Nephron (organoid): ENCODE results near the gene DEFB118.
"Not testable (repeated sequence)": the region's sequence is repeated elsewhere in the genome, so short reads cannot be mapped to it uniquely, and the experiment has no call there.

Experiments
- H3K27ac Mint-ChIP-seq, 3 experiments: 2 replicates each; pipeline ENCODE4 v1.8.0; 2020; ENCODE audit warnings: mixed read lengths in 3 of 3, mild to moderate bottlenecking in 2 of 3, moderate library complexity in 1 of 3
- H3K27me3 Mint-ChIP-seq: 2 replicates; pipeline ENCODE4 v1.8.0; 2021; ENCODE audit warnings: low read depth, mild to moderate bottlenecking, moderate library complexity, mixed read lengths
- H3K36me3 Mint-ChIP-seq: 2 replicates; pipeline ENCODE4 v1.8.0; 2020; ENCODE audit warnings: low read depth, mixed read lengths
- H3K4me1 Mint-ChIP-seq: 2 replicates; pipeline ENCODE4 v1.8.0; 2020; ENCODE audit warnings: mixed read lengths
- H3K4me3 Mint-ChIP-seq, 3 experiments: 2 replicates each; pipeline ENCODE4 v1.8.0; 2020; ENCODE audit warnings: mild to moderate bottlenecking in 3 of 3, mixed read lengths in 3 of 3, moderate library complexity in 2 of 3
- H3K9me3 Mint-ChIP-seq: 2 replicates; pipeline ENCODE4 v1.8.0; 2020; ENCODE audit warnings: mixed read lengths
- CTCF ChIP-seq, 3 experiments: fragments of 200-600 bp; sonication (generic); IDR thresholded peaks; one replicate each; pipeline ENCODE4 v1.5.0; 2021; ENCODE audit warnings: antibody characterized with exemption in 3 of 3; ENCODE audit not compliant: unreplicated experiment in 3 of 3

DEFB118 gene

GRCh38 chr20:31368301-31368700, at the start of gene DEFB118:
Gene DEFB118 (plus strand): TSS chr20:31368601. CDS start chr20:31368651, 50 bp downstream.
- no peaks in the 10 kb centered on the region for H3K27me3 Mint-ChIP-seq
- H3K27ac Mint-ChIP-seq = no peak within 1 kb of the TSS
- no peak for TF ChIP-seq CTCF (IDR thresholded peaks at IDR 0.05; ENCODE audit: unreplicated experiment in 3 of 3)
- H3K9me3 Mint-ChIP-seq = peaks cover 42% of the 10 kb centered on the region
- H3K4me3 Mint-ChIP-seq = no peak within 1 kb of the TSS
- H3K36me3 Mint-ChIP-seq = no peaks in the 10 kb centered on the region
- H3K4me1 Mint-ChIP-seq = no peaks in the 10 kb centered on the region

- Mint-ChIP-seq H3K36me3 (no peaks in the 10 kb centered on the region), H3K4me1 (no peaks in the 10 kb centered on the region), H3K27ac (no peak overlapping the region), H3K27me3 (no peaks in the 10 kb centered on the region), H3K9me3 (peaks cover 55% of the 10 kb centered on the region), H3K4me3 (no peak overlapping the region)
- TF ChIP-seq CTCF (IDR thresholded peaks at IDR 0.05; ENCODE audit: unreplicated experiment in 3 of 3) = no peak
Observed at GRCh38 chr20:31322504-31322903, 45.9 kb upstream of the DEFB118 start.

GRCh38 chr20:31330893-31331292, 37.5 kb upstream of the DEFB118 start:
- Mint-ChIP-seq H3K27ac (no peak overlapping the region), H3K36me3 (peaks cover 5% of the 10 kb centered on the region), H3K27me3 (no peaks in the 10 kb centered on the region), H3K4me1 (no peaks in the 10 kb centered on the region), H3K4me3 (no peak overlapping the region), H3K9me3 (peaks cover 26% of the 10 kb centered on the region)
- no peak for TF ChIP-seq CTCF (IDR thresholded peaks at IDR 0.05; ENCODE audit: unreplicated experiment in 3 of 3)

GRCh38 chr20:31341470-31341869, 26.9 kb upstream of the DEFB118 start:
- Mint-ChIP-seq H3K9me3 (peaks cover 14% of the 10 kb centered on the region), H3K36me3 (no peaks in the 10 kb centered on the region), H3K4me3 (no peak overlapping the region), H3K27me3 (no peaks in the 10 kb centered on the region), H3K27ac (no peak overlapping the region), H3K4me1 (no peaks in the 10 kb centered on the region)
- no peak for TF ChIP-seq CTCF (IDR thresholded peaks at IDR 0.05; ENCODE audit: unreplicated experiment in 3 of 3)

- Mint-ChIP-seq H3K36me3 (no peaks in the 10 kb centered on the region), H3K4me1 (no peaks in the 10 kb centered on the region), H3K4me3 (no peak overlapping the region), H3K27me3 (peaks cover under 1% of the 10 kb centered on the region), H3K27ac (no peak overlapping the region), H3K9me3 (peaks cover 26% of the 10 kb centered on the region)
- TF ChIP-seq CTCF (IDR thresholded peaks at IDR 0.05; ENCODE audit: unreplicated experiment in 3 of 3) = no peak
Observed at GRCh38 chr20:31355981-31356380, 12.4 kb upstream of the DEFB118 start.

- Mint-ChIP-seq H3K27me3 (no peaks in the 10 kb centered on the region), H3K4me1 (no peaks in the 10 kb centered on the region), H3K4me3 (no peak overlapping the region), H3K27ac (no peak overlapping the region), H3K9me3 (peaks cover 41% of the 10 kb centered on the region), H3K36me3 (no peaks in the 10 kb centered on the region)
- TF ChIP-seq CTCF (IDR thresholded peaks at IDR 0.05; ENCODE audit: unreplicated experiment in 3 of 3) = no peak
Observed at GRCh38 chr20:31363295-31363694, 5.1 kb upstream of the DEFB118 start.

GRCh38 chr20:31364272-31364671, 4.1 kb upstream of the DEFB118 start:
- H3K4me3 Mint-ChIP-seq, H3K4me1 Mint-ChIP-seq, H3K36me3 Mint-ChIP-seq, H3K27me3 Mint-ChIP-seq, H3K27ac Mint-ChIP-seq: not testable (repeated sequence)
- H3K9me3 Mint-ChIP-seq = peaks cover 42% of the 10 kb centered on the region
